CD14-positive monocyte (primary cell): ENCODE measurements around the gene ENDOV. TPM values are rescaled to one million over a fixed set of nuclear protein-coding genes. Genes with fewer than 3 reads are reported as not detected.

Experiments used
- DNase-seq, 3 donors: peaks; one replicate each; pipeline ENCODE4 v3.0.0-alpha.2; 2011 to 2022
- H2AFZ ChIP-seq: 2 replicates; pipeline ENCODE4 v1.6.0; 2012; ENCODE audit warnings: mild to moderate bottlenecking, low read depth, low read length, inconsistent platforms; ENCODE audit not compliant: insufficient read depth, poor library complexity, severe bottlenecking
- H3K27ac ChIP-seq, 2 donors: 1 replicate in 1 of 2; 2 replicates in 1 of 2; pipeline ENCODE4 v1.5.1; 2012 to 2013; ENCODE audit warnings: low read length in 2 of 2, control low read depth in 1 of 2, inconsistent platforms in 1 of 2, low read depth in 1 of 2, mild to moderate bottlenecking in 1 of 2
- H3K27me3 ChIP-seq, 2 donors: one replicate each; pipeline versions ENCODE4 v1.6.0 to v1.6.1; 2011 to 2013; ENCODE audit warnings: low read length in 2 of 2; ENCODE audit not compliant: control insufficient read depth in 2 of 2, insufficient read depth in 2 of 2
- H3K36me3 ChIP-seq, 2 donors: replicated peaks in 1 of 2; 1 replicate in 1 of 2; 2 replicates in 1 of 2; pipeline versions ENCODE4 v1.5.1 to v1.6.1; 2012 to 2013; ENCODE audit warnings: low read length in 2 of 2, control low read depth in 1 of 2, inconsistent platforms in 1 of 2, mild to moderate bottlenecking in 1 of 2; ENCODE audit not compliant: insufficient read depth in 2 of 2, control insufficient read depth in 1 of 2
- H3K4me1 ChIP-seq, 2 donors: 1 replicate in 1 of 2; 2 replicates in 1 of 2; pipeline versions ENCODE4 v1.5.1 to v1.6.1; 2012 to 2013; ENCODE audit warnings: low read length in 2 of 2, control low read depth in 1 of 2, inconsistent platforms in 1 of 2, mild to moderate bottlenecking in 1 of 2, moderate library complexity in 1 of 2; ENCODE audit not compliant: insufficient read depth in 2 of 2, control insufficient read depth in 1 of 2
- H3K4me2 ChIP-seq: replicated peaks from 2 replicates; pipeline ENCODE3; 2012; ENCODE audit warnings: low read length, moderate library complexity, mild to moderate bottlenecking; ENCODE audit not compliant: poor library complexity, severe bottlenecking; ENCODE audit errors: extremely low read depth
- H3K4me3 ChIP-seq, 3 experiments: fragments of 200-600 bp in 1 of 3; sonication (generic) in 1 of 3; replicated peaks in 1 of 3; 1 replicate in 2 of 3; 2 replicates in 1 of 3; pipeline ENCODE4 v1.5.1; 2011 to 2013; ENCODE audit warnings: low read length in 3 of 3, mild to moderate bottlenecking in 3 of 3, control low read depth in 2 of 3, low read depth in 2 of 3, inconsistent platforms in 1 of 3, moderate library complexity in 1 of 3
- H3K79me2 ChIP-seq: 2 replicates; pipeline ENCODE4 v1.6.0; 2012; ENCODE audit warnings: mild to moderate bottlenecking, control low read depth, inconsistent platforms, low read length, moderate library complexity; ENCODE audit not compliant: insufficient read depth
- H3K9ac ChIP-seq: 2 replicates; pipeline ENCODE4 v1.6.0; 2017; ENCODE audit warnings: low read length, mild to moderate bottlenecking; ENCODE audit not compliant: insufficient read depth, poor library complexity, severe bottlenecking
- H3K9me3 ChIP-seq, 2 donors: replicated peaks in 1 of 2; 1 replicate in 1 of 2; 2 replicates in 1 of 2; pipeline versions ENCODE4 v1.5.1 to v1.6.1; 2012 to 2013; ENCODE audit warnings: low read length in 2 of 2, control low read depth in 1 of 2; ENCODE audit not compliant: control insufficient read depth in 1 of 2, insufficient read depth in 1 of 2
- H4K20me1 ChIP-seq: 2 replicates; pipeline ENCODE4 v1.6.0; 2012; ENCODE audit warnings: mild to moderate bottlenecking, low read length, control low read depth, moderate library complexity; ENCODE audit not compliant: insufficient read depth
- H3K27ac Mint-ChIP-seq, 7 donors: one replicate each; pipeline ENCODE4 v1.8.0; 2020; ENCODE audit warnings: mild to moderate bottlenecking in 7 of 7, mixed read lengths in 7 of 7, moderate library complexity in 6 of 7, inconsistent platforms in 2 of 7
- H3K27me3 Mint-ChIP-seq, 3 donors: one replicate each; pipeline ENCODE4 v1.8.0; 2021 to 2022; ENCODE audit warnings: low read depth in 3 of 3, mild to moderate bottlenecking in 3 of 3, mixed read lengths in 3 of 3, moderate library complexity in 3 of 3, inconsistent platforms in 1 of 3
- H3K36me3 Mint-ChIP-seq, 2 donors: one replicate each; pipeline ENCODE4 v1.8.0; 2020; ENCODE audit warnings: mixed read lengths in 2 of 2, inconsistent platforms in 1 of 2, mild to moderate bottlenecking in 1 of 2
- H3K4me1 Mint-ChIP-seq: one replicate; pipeline ENCODE4 v1.8.0; 2020; ENCODE audit warnings: mild to moderate bottlenecking, mixed read lengths
- H3K4me3 Mint-ChIP-seq, 2 donors: one replicate each; pipeline ENCODE4 v1.8.0; 2020; ENCODE audit warnings: mild to moderate bottlenecking in 2 of 2, mixed read lengths in 2 of 2, moderate library complexity in 1 of 2
- H3K9me3 Mint-ChIP-seq, 7 donors: one replicate each; pipeline ENCODE4 v1.8.0; 2020 to 2022; ENCODE audit warnings: mixed read lengths in 7 of 7, mild to moderate bottlenecking in 6 of 7, moderate library complexity in 6 of 7, inconsistent platforms in 2 of 7
- WGBS: methylation state at CpG from one replicate; pipeline ENCODE4 v1.1.5; 2013; ENCODE audit warnings: missing lambda C conversion rate; ENCODE audit not compliant: insufficient coverage; 5-methylcytosine and 5-hydroxymethylcytosine counted together
- intact Hi-C, 2 donors: fragments of 100-400 bp; cut with micrococcal nuclease; formaldehyde crosslinking; loops; one replicate each; pipeline versions ENCODE4 v1.15.0 to v1.15.1; 2023
- polyA plus RNA-seq, 3 donors: library from polyadenylated mRNA; depleted of rRNA in 1 of 3; unstranded in 2 of 3; stranded (reverse) in 1 of 3; fragments of 300-500 nt in 2 of 3; fragments of >200 nt in 1 of 3; fragmentation: Illumina TruSeq in 2 of 3; gene quantifications; 1 replicate in 2 of 3; 2 replicates in 1 of 3; pipeline ENCODE4 v1.2.3, GENCODE V29; 2012 to 2021
- TF ChIP-seq, protein P1 (sequence below): fragments of 200-600 bp; IDR thresholded peaks from one replicate; pipeline ENCODE4 v1.8.0; 2022; ENCODE audit warnings: antibody characterized with exemption, mild to moderate bottlenecking

ENDOV gene
- polyA plus RNA-seq, 3 donors, result 10.4 to 15.7 (median 13.3) TPM

- no peak for DNase-seq
- H3K9me3 ChIP-seq, result no peaks in the 10 kb centered on the region
- no peak overlapping the region for H3K27ac ChIP-seq
- Mint-ChIP-seq H3K36me3 (peaks cover 94 to 99% of the 10 kb centered on the region in 2 donors), H3K27me3 (no peaks in the 10 kb centered on the region), H3K4me1 (no peaks in the 10 kb centered on the region), H3K27ac (no peak overlapping the region), H3K4me3 (no peak overlapping the region), H3K9me3 (no peaks in the 10 kb centered on the region)
- no peaks in the 10 kb centered on the region for H3K27me3 ChIP-seq
- no peak overlapping the region for H3K4me3 ChIP-seq
- H3K4me1 ChIP-seq, result no peaks in the 10 kb centered on the region
- peaks cover 97 to 100% of the 10 kb centered on the region in 2 donors for H3K36me3 ChIP-seq
- H4K20me1 ChIP-seq, result peaks cover 75% of the 10 kb centered on the region
- H3K9ac ChIP-seq, result no peak overlapping the region
- no peaks in the 10 kb centered on the region for H3K79me2 ChIP-seq
- H3K4me2 ChIP-seq, result no peak overlapping the region
- TF ChIP-seq, protein P1, sequence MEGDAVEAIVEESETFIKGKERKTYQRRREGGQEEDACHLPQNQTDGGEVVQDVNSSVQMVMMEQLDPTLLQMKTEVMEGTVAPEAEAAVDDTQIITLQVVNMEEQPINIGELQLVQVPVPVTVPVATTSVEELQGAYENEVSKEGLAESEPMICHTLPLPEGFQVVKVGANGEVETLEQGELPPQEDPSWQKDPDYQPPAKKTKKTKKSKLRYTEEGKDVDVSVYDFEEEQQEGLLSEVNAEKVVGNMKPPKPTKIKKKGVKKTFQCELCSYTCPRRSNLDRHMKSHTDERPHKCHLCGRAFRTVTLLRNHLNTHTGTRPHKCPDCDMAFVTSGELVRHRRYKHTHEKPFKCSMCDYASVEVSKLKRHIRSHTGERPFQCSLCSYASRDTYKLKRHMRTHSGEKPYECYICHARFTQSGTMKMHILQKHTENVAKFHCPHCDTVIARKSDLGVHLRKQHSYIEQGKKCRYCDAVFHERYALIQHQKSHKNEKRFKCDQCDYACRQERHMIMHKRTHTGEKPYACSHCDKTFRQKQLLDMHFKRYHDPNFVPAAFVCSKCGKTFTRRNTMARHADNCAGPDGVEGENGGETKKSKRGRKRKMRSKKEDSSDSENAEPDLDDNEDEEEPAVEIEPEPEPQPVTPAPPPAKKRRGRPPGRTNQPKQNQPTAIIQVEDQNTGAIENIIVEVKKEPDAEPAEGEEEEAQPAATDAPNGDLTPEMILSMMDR, result no peak
- no peak overlapping the region for H2AFZ ChIP-seq
- intact Hi-C loops, result no loop called here
- WGBS, result 100% methylated on average over 5 of the region's 11 CpGs
Observed at GRCh38 chr17:80372456-80372855, 42.5 kb upstream of the ENDOV start.

DNA sequence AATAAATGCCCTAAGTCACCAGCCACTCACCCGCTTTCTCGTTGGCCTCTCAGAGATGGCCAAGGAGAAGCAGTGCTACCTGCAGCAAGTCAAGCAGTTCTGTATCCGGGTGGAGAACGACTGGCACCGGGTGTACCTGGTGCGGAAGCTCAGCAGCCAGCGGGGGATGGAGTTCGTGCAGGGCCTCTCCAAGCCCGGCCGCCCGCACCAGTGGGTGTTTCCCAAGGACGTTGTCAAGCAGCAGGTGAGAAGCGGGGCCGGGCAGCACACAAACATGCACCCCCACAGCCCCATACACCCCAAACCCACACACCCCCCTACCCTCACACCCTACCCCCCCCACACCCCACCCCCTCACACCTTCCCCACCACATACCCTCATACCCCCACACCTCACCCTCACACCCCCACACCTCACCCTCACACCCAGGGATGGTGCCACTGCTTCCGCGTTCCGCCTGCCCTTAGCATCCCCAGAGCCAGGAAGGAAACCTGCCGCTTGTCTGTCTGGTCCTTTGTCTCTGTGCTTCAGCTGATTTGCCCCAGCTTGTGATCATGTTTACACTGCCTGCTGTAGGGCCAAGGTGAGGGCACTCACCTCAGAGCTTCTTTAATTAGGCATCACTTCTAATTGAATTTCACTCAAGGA, 41.9 kb upstream of the ENDOV start:
- WGBS, result 97% methylated on average over 18 of the region's 18 CpGs
- Mint-ChIP-seq H3K36me3 (peaks cover 94 to 99% of the 10 kb centered on the region in 2 donors), H3K27me3 (no peaks in the 10 kb centered on the region), H3K9me3 (no peaks in the 10 kb centered on the region), H3K27ac (no peak overlapping the region), H3K4me3 (no peak overlapping the region), H3K4me1 (no peaks in the 10 kb centered on the region)
- intact Hi-C loops, result no loop called here
- Histone ChIP-seq H3K27ac (no peak overlapping the region), H3K9me3 (no peaks in the 10 kb centered on the region), H3K9ac (no peak overlapping the region), H3K4me2 (no peak overlapping the region), H2AFZ (no peak overlapping the region), H3K4me3 (no peak overlapping the region), H3K4me1 (no peaks in the 10 kb centered on the region), H3K79me2 (no peaks in the 10 kb centered on the region), H3K36me3 (peaks cover 97 to 100% of the 10 kb centered on the region in 2 donors), H4K20me1 (peaks cover 75% of the 10 kb centered on the region), H3K27me3 (no peaks in the 10 kb centered on the region)
- TF ChIP-seq, protein P1, result no peak
- DNase-seq, result no peak
